UCSD-AML1 (cell line): ENCODE data around the gene SPARC.
"Not testable (repeated sequence)": the region's sequence is repeated elsewhere in the genome, so short reads cannot be mapped to it uniquely, and the experiment has no call there.

Experiments
- DNase-seq: peaks from one replicate; lab custom pipeline; 2025; ENCODE audit not compliant: unreplicated experiment; lab: John Stamatoyannopoulos, UW

SPARC gene

DNA sequence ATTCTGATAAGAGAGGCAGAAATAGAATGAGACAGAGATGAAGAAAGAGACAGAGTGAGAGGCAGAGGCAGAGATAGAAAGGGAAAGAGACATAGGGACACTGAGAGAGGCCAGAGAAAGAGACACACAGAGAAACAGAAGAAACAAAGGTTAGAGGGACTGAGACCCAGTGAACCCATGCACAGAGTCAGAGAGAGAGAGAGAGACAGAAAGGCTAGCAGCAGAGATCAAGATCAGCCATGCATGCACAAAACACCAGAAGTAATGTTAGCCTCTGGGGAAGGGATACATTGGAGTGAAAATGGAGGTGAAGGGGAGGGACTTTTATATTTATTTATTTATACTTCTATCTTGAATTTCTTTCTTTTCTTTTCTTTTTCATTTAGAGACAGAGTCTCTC lies 14.1 kb upstream of the SPARC start:
- no peak for DNase-seq

DNA sequence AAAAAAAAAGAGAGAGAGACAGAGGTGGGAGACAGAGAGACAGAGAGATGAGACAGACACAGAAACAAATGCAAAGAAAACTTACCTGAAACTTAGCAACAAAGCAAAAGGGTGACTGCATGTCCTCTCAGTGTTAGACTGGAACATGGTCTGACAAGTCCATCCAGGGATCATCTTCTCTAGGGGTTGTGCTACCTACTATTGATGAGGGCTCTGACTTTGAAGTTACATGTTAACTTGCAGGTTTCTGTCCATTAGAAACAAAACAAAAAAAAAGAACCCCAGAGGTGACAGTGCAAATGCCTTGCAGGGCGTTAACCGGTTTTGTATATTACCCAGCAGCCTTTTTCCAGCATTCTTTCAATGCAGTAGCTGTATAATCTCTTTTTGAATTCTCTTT lies 13.6 kb upstream of the SPARC start:
- no peak for DNase-seq

DNA sequence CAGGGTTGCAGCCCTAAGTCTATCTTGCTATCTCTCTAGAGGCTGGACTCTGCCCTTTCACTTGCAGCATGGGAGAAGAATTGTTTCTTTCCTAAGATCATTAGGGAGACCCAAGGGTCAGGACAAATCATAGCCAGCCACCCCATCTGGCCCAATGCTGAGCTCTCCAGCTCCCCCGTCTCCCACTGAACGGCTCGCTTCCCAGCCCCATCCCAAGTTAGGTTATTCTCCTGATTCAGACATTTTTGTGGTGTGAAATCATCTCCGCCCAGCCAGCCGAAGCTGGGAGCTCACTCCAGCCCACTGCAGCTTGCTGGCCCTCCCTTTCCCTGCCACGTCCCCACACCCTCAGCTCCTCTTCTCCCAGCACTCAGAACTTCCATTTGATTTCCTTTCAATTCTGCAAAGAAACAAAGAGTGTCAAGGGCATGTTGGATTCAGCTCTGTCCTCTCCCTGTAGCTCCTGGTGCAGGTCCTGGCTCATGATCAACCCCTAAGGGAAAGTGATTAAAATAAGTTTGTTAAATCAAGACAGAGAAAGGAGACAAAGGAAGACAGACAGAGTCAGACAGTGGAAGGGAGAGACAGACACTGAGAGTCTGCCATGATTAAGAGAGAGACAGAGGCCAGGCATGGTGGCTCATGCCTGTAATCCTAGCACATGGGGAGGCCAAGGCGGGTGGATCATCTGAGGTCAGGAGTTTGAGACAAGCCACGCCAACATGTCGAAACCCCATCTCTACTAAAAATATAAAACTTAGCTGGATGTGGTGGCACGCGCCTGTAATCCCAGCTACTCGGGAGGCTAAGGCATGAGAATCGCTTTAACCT lies 12.6 kb upstream of the SPARC start:
- no peak for DNase-seq

DNA sequence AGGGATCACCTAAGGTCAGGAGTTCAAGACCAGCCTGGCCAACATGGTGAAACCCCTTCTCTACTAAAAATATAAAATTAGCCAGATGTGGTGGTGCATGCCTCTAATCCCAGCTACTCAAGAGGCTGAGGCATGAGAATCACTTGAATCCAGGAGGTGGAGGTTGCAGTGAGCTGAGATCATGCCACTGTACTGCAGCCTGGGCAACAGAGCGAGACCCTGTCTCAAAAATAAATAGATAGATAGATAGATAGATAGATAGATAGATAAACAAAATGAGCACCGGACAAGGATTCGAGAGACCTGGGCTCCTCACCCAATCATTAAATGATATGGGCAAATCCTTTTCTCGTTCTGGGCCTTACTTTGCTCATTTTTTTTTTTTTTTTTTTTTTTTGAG lies 11.4 kb upstream of the SPARC start:
- not testable (repeated sequence) for DNase-seq

DNA sequence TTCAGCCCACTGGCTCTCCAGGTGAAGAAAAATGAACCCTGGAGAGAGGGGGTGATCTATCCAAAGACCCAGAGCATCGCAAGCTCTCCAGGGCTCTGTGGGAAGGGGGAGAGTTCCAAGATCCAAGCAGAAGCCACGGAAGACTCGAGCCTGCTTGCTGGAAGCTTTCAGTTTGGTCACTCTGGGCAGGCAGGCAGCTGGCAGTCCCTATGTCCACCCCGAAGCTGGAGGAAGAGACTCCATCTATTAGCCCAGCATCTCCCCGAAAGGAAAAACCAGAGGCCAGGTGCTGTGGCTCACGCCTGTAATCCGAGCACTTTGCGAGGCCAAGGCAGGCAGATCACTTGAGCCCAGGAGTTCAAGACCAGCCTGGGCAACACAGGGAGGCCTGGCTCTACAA lies 10.7 kb upstream of the SPARC start:
- no peak for DNase-seq

DNA sequence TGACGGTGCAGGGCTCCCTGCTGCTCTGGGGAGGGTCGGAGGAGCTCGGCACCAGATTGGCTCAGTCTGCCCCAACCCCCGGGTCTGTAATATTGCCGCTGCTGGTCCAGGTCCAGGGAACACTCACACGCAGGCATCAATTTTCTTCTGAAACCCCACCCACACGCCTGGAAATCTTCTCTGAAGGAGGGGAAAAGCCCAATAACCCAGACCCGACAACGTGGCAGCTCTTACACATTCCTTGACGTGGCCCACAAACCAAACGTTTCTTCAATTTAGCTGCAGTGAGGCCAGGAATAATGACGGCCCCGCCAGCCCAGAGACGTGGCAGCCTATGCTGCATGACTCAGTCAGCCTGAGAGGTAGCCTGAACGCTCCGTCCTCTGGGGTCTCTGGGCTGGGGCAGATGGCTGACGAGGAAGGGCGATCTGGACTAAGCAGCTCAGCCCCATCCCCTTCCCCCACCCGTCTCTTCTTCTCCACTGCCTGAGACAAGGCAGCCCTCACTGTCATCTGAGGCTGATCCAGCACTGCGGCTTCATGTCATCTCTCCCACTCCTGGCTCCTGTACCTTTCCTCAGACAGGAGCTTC lies 9.9 kb upstream of the SPARC start:
- no peak for DNase-seq

DNA sequence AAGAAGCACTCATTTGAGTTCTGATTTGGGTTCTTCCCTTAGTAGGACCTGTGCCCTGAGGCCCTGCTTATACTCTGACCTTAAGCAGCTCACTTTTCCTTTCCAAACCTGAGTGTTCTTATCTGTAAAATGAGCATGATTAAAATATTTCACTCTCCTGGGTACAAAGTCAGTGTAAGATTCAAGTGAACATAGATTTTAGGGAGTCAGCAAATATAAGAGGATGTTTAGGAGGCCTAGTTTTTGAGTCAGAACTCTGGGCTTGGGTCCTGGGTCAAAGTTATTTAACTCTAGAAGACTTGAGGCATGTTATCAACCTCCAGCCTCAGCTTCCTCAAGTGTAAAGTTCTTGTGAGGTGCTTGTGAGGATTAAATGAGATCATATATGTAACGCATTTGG lies 8.7 kb upstream of the SPARC start:
- no peak for DNase-seq

DNA sequence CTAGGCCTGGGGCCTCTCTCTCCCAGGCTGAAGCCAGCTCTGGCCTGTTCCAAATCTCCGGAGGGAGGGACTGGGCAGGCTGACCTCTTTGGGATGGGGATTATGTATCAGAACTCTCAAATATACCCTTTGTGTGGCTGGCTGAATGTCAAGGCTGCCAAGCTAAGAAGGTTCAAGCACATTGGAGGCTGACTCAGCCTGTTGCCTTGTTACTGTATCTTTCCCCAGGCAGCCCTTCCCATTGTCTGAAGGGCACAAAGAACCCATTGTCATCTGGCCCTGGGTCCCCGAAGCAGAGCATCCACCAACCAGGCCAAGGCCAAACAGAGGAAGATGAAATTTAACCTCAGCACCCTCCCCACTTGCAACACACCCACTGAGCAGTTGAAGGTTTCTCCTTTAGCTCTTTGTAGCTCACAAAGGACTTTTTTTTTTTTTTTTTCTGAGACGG lies 7.3 kb upstream of the SPARC start:
- no peak for DNase-seq

DNA sequence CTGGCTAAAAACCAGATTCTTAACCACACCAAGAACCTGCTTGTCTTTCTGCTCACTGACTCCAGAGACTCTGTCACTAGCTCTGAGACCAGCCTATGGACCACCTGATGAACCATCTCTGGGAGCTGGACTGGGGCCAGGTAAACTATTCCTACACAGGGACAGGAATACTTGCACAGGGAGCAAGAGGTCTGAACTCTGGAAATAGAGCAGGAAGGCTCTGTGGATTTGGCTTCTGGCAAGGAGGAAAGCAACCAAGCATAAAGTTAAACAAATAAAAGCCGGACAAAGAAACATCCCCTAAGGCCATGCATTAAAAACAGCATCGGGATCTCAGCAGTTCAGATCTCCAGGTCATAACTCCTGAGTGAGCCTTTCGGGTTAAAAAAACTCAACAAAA lies 5.6 kb upstream of the SPARC start:
- no peak for DNase-seq

DNA sequence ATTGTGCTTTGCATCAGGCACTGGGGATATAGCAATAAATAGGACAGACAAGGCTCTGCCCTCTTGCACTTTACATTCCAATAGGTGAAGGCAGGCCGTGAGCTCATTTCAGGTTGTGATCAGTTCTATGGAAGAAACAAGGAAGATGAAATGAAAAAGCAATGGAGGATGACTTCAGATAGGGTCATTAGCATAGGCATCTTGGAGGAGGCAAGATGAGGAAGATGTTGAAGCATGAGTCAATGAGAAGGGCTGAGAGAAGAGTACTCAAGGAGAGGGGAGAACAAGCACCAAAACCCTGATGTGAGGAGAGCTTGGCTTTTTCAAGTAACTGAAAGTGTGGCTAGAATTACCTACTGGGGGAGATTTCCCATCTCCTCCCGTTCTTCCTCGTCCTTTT lies 5.0 kb upstream of the SPARC start:
- no peak for DNase-seq

DNA sequence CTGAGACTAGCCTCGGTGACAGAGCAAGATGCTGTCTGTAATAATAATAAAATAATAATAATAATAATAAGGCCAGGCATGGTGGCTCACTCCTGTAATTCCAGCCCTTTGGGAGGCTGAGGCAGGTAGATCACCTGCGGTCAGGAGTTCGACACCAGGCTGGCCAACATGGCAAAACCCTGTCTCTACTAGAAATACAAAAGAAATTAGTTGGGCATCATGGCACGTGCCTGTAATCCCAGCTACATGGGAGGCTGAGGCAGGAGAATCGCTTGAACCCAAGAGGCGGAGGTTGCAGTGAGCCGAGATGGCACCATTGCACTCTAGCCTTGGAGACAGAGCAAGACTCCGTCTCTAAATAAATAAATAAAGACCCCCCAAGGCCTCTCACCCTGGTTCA lies 2.9 kb upstream of the SPARC start:
- not testable (repeated sequence) for DNase-seq

DNA sequence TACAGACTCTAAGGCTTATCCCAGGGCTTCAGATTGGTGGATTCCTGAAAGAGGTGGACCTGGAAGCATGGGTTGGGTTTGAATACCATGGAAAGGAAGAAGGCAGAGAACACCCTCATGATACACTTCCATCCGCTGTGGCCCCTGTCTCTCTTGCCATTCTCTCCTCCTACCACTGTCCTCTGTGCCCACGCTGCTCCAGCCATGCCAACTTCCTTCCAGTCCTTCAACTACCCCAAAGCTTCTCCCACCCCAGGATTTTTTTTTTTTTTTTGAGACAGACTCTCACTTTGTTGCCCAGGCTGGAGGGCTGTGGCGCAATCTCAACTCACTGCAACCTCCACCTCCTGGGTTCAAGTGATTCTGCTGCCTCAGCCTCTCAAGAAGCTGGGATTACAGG lies 1.7 kb upstream of the SPARC start:
- DNase-seq, result no peak

DNA sequence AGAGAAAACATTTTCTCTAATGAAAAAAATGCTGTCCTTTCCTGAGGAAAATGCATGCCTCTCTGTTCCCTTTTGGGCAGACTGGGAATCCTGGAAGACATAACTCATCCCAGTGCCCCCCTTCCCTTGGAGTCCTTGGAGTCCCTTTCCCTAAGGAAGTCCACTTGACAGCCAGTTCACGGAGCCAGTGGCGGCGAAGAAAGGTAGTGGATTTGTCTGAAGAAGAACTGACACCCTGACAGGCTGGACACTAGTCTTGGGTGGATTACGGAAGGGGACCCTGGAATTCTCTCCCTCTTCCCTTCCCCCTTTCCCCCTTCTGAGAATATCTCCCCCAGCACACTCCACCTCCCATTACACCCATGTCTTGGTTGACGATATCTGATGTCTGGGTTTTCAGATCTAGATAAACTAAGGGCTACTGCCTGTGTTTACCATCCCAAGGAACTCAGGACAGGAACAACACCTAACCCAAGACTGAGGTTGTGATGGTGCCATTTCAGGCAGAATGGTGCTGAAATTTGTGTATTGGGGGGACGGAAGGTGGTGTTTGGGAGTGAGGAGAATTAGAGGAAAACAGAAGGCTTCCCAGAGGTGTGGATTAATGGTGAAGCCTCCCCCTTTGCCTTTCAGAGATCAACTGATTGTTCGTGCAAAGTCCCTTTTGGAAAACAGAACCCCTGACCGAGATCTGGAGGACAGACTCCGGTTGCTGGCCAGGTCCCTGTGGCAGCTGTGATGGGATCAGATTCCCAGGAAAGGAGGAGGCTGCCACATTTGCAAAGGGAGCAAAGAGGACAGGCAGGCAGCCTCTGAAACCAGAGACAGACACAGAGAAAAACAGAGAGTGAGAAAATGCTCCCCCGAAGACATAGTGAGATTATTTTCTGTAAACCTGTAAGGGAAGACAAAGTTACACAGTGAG lies 704 bp downstream of the SPARC start:
- no peak for DNase-seq

DNA sequence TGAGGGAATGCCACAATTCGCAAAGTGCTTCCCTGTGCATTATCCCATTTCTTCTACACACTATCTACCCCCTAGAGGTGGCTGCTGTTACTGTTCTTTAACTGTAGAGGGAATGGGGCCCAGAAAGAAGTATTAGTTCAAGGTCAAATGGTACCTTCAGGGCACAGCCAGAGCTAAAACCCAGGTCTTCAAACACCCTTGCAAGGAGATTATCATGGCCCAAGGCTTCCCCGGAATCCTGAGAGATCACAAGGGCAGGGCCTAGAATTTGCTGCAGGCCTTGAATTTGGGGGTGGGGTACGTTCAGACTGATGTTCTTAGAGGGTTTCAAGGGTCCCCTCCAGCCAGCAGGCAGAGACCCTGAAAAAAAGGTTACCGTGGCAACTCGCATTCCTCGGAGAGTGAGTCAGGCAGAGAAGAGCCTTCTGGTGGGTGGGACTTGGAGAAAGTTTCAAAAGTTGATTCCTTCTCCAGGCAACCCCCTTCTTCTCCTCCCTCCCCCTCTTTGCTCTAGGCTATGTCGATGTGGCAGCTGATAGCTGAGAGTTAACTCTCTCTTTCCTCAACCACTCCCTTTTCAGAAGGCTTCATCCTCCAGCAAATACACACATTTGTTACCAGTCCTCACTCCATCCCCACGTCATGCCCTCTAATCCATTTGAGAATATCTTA lies 1.9 kb downstream of the SPARC start:
- no peak for DNase-seq

DNA sequence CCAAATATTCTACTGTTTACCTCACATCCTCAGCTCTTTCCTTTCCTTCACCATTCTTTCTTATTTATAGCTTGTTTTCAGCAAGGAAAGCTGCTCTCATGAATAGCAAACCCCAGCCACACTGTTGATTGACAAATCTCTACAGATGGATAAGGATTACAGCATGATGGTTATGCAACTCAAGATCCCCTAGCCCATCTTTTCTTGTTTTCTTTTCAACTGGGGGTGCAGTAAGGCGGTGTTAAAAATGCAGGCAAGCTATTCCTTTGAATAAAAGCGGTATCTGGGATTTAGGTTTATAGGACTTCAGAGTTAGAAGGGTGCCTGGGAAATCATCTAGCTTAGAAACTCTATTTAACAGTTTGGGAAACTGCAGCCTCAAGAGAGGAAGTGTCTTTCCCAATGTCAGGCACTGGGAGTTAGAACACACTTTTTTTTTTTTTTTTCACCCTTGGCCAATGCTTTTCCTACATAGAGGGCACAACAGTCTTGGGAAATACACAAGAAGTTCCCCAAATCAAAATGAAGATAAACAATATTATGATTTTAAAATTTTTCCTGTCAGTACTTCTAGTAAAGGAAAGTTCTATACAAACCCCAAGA lies 2.6 kb downstream of the SPARC start:
- no peak for DNase-seq

DNA sequence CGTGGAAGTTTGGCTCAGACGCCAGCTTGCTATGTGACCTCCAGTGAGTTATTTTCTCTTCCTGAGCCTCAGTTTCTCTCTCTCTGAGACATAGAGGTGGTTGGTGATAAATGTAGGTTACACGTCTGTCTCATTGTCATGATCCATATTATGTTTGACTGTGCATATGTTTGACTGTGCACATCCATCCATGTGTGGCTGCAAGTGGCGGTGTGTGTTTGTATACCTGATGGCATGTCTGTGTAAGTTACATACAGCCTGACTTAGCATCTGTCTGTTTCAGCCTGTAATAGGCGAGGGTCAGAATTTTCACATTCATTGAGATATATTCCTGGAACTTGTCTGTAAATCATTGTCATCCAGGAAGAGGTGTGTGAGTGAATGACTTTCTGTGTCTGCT lies 3.3 kb downstream of the SPARC start:
- DNase-seq, result no peak

DNA sequence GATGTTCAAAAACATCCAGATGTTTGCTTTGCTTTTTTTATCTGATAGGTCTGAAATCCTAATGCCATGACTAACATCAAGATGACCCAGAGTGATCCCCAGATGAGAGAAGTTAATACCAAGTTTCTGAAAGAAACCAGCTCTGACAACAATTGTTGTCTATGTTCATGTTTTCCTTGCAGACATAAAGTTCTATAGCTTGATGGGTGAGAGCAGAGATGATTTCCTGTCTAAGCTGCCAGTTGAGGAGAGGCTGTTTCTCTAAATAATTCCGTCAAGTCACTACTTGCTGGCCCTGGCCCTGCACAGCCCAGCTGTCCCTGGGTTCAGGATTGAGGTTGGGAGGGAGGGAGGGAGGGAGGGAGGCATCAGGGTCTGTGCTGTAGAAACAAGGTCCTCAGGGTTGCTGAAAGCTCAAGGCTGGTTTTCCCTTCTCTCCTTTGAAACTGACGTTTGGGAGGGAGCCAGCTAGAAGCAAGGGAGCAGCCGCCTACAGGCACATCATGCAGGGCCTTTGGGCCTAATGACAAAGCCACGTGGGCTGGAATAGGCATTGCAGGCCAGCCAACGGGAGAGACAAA lies 3.9 kb downstream of the SPARC start:
- peak; percentile 22 for DNase-seq

DNA sequence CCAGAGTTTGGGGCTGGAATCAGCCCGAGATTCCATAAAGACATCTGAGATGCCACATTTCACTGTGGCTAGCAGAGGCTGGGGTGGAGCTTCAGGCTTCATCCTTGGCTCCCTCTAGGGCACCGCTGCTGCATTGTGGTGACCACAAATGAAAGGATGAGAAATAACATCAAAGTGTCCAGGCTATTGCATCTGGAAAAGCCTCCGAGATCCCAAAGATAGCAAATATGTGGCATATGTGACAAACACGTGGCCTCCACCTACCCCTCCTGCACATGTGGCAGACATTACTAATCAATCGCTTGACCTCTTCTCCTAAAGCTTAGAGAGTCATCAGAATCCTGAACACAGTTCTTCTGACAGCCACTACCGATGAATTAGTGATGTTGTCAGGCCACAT lies 4.5 kb downstream of the SPARC start:
- no peak for DNase-seq

DNA sequence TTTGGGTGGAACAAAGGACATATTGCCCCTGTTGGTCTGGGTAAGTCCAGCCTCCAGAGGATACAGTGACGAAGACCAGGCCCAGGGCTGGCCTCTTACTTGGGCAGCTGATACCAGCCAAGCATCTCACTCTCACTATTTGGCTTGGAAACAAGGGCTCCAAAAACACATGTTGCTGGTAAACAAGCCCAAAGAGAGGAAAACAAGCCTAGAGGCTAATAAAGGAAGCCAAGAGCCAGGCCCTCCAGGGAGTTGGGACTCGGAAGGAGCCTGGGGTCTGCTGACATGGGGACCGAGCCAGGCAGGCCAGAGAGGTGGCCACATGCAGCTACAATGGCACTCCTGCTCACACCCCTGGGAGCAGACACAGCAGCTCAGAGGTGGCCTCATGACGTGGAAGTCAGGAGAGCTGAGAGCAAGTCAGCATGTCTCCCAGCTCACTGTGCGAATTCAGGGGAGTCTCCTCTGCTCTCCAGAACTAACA lies 5.7 kb downstream of the SPARC start:
- no peak for DNase-seq

DNA sequence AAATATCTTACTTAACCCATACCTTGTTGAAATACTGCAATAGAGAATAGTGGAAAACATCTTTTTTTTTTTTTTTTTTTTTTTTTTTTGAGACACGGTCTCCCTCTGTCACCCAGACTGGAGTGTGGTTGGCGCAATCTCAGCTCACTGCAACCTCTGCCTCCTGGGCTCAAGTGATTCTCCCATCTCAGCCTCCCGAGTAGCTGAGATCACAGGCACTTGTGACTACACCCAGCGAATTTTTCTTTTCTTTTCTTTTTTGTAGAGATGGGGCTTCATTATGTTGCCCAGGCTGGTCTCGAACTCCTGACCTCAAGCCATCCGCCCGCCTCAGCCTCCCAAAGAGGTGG lies 6.6 kb downstream of the SPARC start:
- DNase-seq, result not testable (repeated sequence)
